CD4-positive, alpha-beta T cell treated with Interleukin-1 beta for 1 hour (primary cell): ENCODE measurements around the gene TNRC6B.
"Not testable (repeated sequence)": the region's sequence is repeated elsewhere in the genome, so short reads cannot be mapped to it uniquely, and the experiment has no call there.

ENCODE experiments used
- DNase-seq, 2 donors: peaks; one replicate each; pipeline ENCODE4 v3.0.0-alpha.2; 2020 to 2022

The TNRC6B gene, protein sequence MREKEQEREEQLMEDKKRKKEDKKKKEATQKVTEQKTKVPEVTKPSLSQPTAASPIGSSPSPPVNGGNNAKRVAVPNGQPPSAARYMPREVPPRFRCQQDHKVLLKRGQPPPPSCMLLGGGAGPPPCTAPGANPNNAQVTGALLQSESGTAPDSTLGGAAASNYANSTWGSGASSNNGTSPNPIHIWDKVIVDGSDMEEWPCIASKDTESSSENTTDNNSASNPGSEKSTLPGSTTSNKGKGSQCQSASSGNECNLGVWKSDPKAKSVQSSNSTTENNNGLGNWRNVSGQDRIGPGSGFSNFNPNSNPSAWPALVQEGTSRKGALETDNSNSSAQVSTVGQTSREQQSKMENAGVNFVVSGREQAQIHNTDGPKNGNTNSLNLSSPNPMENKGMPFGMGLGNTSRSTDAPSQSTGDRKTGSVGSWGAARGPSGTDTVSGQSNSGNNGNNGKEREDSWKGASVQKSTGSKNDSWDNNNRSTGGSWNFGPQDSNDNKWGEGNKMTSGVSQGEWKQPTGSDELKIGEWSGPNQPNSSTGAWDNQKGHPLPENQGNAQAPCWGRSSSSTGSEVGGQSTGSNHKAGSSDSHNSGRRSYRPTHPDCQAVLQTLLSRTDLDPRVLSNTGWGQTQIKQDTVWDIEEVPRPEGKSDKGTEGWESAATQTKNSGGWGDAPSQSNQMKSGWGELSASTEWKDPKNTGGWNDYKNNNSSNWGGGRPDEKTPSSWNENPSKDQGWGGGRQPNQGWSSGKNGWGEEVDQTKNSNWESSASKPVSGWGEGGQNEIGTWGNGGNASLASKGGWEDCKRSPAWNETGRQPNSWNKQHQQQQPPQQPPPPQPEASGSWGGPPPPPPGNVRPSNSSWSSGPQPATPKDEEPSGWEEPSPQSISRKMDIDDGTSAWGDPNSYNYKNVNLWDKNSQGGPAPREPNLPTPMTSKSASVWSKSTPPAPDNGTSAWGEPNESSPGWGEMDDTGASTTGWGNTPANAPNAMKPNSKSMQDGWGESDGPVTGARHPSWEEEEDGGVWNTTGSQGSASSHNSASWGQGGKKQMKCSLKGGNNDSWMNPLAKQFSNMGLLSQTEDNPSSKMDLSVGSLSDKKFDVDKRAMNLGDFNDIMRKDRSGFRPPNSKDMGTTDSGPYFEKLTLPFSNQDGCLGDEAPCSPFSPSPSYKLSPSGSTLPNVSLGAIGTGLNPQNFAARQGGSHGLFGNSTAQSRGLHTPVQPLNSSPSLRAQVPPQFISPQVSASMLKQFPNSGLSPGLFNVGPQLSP (N-terminal part only)

GRCh38 chr22:40177738-40178416 is at the start of gene TNRC6B:
Gene TNRC6B (plus strand): TSS chr22:40177925. CDS start chr22:40178136, 211 bp downstream.
- peak; percentile 83 to 92 for DNase-seq

- peak; percentile 23 to 25 for DNase-seq
These were observed 48.7 kb upstream of the TNRC6B start for GRCh38 chr22:40128989-40129388.

GRCh38 chr22:40137132-40137531 is 40.6 kb upstream of the TNRC6B start:
- DNase-seq, result no peak

DNA sequence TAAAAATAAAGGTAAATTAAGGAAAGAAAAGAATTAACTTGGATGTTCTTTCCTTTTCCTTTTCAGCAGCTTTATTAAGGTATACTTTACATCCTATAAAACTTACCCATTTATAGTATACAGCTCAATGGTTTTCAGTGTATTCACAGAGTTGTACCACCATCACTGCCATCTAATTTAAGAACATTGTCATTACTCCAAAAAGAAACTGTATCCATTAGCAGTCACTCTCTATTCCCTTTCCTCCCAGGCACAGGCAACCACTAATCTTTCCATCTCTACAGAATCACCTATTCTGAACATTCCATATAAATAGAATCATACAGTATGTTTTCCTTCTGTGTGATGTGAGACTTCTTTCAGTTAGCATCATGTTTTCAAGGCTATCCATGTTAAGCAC is 38.9 kb upstream of the TNRC6B start:
- no peak for DNase-seq

DNA sequence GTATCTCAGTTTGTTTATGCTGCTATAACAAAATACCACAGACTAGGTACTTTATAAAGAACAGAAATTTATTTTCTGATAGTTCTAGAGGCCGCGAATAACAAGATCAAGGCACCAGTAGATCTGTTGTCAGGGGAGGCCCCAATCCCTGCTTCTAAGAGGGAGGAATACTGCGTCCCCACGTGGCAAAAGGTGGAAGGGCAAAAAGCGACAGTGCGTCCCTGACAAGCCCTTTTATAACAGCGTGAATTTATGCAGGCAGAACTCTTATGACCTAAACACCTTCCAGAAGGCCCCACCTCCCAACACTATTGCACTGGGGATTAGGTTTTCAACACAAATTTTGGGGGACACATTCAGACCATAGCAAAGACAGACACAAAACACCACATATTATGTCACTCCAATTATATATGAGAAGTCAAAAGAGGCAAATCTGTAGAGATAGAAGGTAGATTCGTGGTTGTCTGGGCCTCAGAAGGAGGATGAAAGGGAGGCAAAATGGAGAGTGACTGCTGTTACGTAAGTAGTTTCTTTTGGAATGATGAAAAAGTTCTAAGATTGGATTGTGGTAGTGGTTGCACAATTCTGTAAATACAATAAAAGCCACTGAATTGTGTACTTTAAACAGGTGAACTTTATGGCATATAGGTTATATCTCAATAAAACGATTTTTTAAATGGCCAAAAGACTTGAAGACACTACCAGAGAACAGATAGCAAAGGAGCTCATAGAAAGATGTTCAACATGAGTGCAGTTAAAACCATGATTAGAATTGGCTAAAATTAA is 30.1 kb upstream of the TNRC6B start:
- no peak for DNase-seq

DNA sequence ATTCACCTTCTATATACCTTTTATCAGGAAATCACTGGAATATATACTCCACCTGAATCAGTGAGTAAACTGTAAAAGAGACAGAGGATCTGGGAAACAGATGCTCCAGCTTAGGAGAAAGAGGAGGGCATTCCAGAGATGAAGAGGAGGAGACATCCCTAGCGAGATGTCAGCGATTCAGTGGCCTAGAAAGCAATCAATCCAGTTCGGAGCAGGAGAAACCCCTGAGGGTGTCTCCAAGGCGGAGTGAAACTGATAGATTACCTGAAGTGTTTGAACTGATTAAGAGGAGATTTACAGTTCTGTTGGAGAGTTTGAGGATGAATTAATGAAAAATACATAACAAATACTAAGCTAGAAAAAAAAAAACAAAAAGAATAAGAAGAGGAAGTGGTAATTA is 24.5 kb upstream of the TNRC6B start:
- DNase-seq, result no peak

DNA sequence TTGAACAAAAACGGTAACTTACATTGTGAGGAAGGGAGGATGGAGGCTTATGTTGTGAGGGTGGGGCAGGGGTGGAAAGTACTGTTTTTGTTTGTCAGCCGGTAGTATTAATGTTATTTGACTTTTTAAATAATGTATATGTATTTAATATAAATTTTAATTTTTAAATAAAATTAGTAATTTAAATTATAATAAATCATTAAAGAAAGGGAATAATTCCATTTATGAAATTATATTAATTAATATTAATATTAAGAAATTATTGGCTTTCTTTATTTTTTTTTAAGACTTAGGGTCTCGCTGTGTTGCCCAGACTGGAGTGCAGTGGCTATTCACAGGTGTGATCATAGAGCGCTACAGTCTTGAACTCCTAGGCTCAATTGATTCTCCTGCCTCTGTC is 24.0 kb upstream of the TNRC6B start:
- no peak for DNase-seq

DNA sequence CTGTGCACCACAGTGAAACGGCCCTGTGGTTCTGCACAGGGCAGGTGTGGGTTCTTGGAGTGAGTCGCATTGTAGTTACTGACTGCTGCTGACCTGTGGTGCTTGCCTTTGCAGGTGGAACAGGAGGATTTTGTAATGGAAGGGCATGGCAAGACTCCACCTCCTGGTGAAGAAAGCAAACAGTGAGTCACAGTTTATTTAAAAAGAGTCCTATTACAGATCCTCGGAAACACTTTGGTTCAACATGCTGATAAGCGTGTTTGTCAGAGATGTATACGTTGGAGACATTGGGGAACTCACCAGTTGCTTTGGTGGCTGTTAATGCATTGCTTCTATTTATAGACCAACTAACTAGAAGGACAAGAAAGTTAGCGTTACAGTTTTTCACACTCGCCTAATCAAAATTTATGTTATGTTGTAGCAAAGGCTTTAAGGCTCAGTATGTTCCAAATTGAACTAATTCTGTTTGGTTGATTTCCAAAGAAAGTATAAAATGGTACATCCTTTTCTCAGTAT is 21.7 kb upstream of the TNRC6B start:
- no peak for DNase-seq

DNA sequence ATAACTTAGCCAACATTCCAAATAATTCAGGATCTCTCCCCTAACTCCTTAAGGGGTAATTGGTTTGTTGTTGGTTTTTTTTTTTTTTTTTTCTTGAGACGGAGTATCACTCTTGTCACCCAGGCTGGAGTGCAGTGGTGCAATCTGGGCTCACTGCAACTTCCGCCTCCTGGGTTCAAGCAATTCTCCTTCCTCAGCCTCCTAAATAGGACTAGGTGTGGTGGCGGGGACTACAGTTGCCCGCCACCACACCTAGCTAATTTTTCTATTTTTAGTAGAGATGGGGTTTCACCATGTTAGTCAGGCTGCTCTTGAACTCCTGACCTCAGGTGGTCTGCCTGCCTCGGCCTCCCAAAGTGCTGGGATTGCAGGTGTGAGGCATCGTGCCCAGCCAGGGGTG is 21.0 kb upstream of the TNRC6B start:
- not testable (repeated sequence) for DNase-seq

DNA sequence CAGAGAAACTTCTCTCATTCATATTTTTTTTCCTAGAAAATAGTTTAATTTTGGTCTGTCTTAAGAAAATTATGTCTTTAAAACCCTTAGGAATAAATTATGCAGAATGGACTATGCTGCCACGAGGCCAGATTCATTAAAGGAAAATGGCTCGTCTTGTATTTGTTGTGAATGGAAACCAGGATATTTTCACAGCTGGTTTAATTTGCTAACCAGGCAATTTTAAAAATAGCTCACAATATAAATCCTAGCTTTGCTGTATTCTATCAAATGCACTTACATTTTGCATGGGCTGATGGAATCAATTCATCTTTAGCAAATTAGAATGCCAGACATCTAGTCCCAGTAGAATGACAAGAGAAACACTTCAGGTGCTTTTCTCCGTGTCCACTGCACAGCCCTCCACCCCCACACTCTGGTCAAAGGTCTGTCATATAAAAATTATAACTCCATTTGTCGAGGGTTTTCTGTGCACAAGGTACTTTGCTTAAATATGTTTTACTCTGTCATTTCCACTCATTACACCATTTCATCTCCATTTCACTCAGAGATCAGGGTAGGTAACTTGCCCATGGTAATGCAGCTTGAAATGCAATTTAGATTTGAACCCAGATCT is 20.3 kb upstream of the TNRC6B start:
- no peak for DNase-seq

DNA sequence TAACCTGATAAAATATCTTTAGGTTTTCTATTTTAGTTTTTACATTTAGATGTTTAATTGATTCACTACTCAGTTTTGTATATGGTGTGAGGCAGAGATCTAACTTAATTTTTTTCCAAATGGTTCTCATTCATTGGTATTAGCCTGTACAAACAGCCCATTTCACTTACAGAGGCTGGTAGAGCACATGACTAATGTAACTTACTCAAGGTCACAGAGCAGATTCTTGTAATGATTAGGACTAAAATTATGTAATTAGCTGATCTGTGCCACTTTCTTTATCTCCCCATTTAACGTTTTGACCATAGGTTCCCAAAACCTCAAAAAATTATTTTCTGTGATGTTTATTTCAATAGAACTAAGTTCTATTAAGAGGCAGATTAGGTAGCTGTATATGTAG is 16.5 kb upstream of the TNRC6B start:
- DNase-seq, result no peak

DNA sequence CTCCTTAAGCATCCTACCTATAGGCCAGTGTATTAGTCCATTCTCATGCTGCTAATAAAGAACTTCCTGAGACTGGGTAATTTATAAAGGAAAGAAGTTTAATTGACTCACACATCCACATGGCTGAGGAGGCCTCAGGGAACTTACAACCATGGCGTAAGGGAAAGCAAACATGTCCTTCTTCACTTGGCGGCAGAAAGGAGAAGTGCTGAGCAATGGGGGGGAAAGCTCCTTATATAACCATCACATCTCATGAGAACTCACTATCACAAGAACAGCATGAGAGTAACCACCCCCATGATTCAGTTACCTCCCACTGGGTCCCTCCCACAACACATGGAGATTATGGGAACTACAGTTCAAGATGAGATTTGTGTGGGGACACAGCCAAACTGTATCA is 12.2 kb upstream of the TNRC6B start:
- DNase-seq, result not testable (repeated sequence)

DNA sequence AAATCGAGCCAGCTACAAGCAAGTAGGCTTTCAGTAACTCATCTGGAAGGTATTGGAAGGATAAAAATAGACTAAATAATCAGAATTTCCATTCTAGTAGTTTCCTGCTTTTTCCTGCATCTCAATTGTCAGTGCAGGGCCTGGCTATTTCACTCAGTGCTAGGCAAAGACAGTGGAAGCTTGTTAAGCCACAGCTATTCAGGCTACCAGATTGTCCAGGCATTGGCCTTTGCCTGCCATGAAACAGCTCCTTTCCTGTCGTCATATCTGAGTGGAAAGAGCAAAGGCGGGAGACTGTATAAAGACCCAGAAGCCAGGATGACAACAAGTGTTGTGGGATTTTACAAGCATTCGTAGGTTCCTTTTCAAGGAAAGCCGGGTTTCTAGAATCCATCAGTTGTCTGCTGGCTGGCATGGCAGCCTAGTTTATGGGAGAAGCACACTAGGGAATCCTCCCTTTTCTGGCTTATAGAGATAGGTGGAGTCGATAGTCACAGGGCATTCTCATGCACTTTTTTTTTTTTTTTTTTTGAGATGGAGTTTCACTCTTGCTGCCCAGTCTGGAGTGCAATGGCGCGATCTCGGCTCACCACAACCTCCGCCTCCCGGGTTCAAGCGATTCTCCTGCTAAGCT is 2.0 kb upstream of the TNRC6B start:
- no peak for DNase-seq

DNA sequence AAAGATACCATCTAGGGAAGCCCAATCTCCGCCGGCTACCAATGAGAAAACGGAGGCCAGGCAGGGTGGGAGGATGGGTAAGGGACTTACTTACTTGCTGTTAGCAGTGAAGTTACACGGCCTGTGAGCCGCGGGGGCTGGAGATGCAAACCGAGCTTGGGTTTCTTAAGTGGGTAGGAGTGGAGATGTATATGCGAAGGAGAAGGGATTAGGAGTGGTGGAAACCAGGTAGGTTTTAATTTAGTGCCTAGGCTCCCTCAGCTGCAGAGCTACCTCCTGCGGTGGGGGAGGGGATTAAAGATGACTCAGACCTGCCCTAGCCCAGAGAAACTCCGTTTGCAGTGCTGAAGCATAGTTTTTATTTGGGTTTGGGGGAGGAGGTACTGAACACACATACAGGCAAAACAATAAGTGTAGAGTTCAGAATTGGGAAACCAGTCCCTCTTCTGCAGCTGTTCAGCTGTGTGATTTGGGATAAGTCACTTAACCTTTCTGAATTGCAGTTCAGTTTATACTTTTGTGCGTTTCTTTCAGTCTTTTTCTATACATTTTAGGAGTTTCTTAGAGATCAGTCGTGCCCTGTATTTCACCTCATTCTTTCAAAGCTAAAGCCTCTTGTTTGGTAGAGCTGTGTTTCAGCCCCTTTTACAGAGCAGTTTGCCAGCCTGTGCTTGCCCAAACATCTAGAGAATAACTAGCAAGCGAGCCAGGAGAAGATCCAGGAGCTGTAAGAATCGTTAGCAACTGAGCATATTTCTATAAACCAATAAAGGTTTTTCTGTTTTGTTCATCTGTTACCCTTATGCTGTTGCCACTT is 596 bp upstream of the TNRC6B start:
- DNase-seq, result peak; percentile 57 to 69

- peak; percentile 21 to 31 for DNase-seq
These were observed 988 bp downstream of the TNRC6B start for GRCh38 chr22:40178417-40179409.

- no peak for DNase-seq
These were observed 1.8 kb downstream of the TNRC6B start for GRCh38 chr22:40179526-40179925.

- no peak for DNase-seq
These were observed 2.7 kb downstream of the TNRC6B start for GRCh38 chr22:40180403-40180802.

- DNase-seq, result no peak
These were observed 3.6 kb downstream of the TNRC6B start for GRCh38 chr22:40181323-40181722.
